Suprapubic skin (tissue), 3 donors: ENCODE data around the gene GTF2H2.

ENCODE experiments used
- CTCF ChIP-seq, 2 donors: fragments of 200-600 bp in 1 of 2; fragments of 450-650 bp in 1 of 2; sonication (generic) in 1 of 2; IDR thresholded peaks; one replicate each; pipeline ENCODE4 v1.5.1; 2016 to 2019; ENCODE audit warnings: antibody characterized with exemption in 2 of 2, mild to moderate bottlenecking in 1 of 2, moderate library complexity in 1 of 2
- EP300 ChIP-seq: sonication (generic); formaldehyde crosslinking; IDR thresholded peaks from one replicate; pipeline ENCODE4 v1.6.1; 2017; ENCODE audit warnings: antibody characterized with exemption
- POLR2A ChIP-seq, 2 donors: fragments of 450-650 bp; IDR thresholded peaks; one replicate each; pipeline ENCODE4 v1.6.1; 2017; ENCODE audit warnings: antibody characterized with exemption in 2 of 2, mild to moderate bottlenecking in 2 of 2, moderate library complexity in 2 of 2

- TF ChIP-seq CTCF (IDR thresholded peaks at IDR 0.05) (no peak), POLR2A (IDR thresholded peaks at IDR 0.05) (no peak), EP300 (no peak)
These were observed 56.2 kb downstream of the GTF2H2 start for GRCh38 chr5:71011194-71011792.
